22Rv1 (cell line): ENCODE measurements around the gene CMPK2.

Experiments used
- ZFX ChIP-seq: fragments of 450-650 bp; IDR thresholded peaks from 2 replicates; pipeline ENCODE4 v1.6.1; 2017; ENCODE audit warnings: antibody characterized with exemption, borderline replicate concordance
- TF ChIP-seq, protein P1 (sequence below): fragments of 450-650 bp; IDR thresholded peaks from 2 replicates; pipeline ENCODE4 v1.5.1; 2017; ENCODE audit warnings: mild to moderate bottlenecking

DNA sequence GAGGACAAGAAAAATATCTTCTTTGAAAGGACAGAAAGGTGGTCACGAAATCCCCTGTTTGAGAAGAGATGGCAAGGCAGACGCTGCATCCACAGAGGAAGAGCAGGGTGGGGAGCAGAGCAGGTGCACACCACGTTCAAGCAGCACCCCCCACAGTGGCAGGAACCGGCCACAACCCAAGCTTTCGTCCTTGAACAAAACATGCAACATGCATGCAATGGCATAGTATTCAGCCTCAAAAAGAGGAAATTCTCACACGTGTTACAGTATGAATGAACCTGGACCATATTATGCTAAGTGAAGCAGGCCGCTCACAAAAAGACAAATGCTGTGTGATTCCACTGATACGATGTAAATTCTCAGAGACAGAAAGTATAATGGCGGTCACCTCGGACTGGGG lies 51.4 kb downstream of the CMPK2 start:
- TF ChIP-seq, protein P1, sequence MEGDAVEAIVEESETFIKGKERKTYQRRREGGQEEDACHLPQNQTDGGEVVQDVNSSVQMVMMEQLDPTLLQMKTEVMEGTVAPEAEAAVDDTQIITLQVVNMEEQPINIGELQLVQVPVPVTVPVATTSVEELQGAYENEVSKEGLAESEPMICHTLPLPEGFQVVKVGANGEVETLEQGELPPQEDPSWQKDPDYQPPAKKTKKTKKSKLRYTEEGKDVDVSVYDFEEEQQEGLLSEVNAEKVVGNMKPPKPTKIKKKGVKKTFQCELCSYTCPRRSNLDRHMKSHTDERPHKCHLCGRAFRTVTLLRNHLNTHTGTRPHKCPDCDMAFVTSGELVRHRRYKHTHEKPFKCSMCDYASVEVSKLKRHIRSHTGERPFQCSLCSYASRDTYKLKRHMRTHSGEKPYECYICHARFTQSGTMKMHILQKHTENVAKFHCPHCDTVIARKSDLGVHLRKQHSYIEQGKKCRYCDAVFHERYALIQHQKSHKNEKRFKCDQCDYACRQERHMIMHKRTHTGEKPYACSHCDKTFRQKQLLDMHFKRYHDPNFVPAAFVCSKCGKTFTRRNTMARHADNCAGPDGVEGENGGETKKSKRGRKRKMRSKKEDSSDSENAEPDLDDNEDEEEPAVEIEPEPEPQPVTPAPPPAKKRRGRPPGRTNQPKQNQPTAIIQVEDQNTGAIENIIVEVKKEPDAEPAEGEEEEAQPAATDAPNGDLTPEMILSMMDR: no peak
- no peak for TF ChIP-seq ZFX
